IgD-negative memory B cell (primary cell): ENCODE measurements around the gene ABHD12. TPM values are rescaled to one million over a fixed set of nuclear protein-coding genes. Genes with fewer than 3 reads are reported as not detected.

Source experiments
- polyA plus RNA-seq: library from polyadenylated mRNA; unstranded; fragments of 300-500 nt; fragmentation: Illumina TruSeq; gene quantifications from one replicate; pipeline ENCODE4 v1.2.3, GENCODE V29; 2021

Gene ABHD12
- polyA plus RNA-seq, 1 donor from 2014 or later: 20.3 TPM

Other genes with a start within 250 kb of the ABHD12 start
- 26.9 TPM for gene ENTPD6, start 195.1 kb downstream of the ABHD12 start, polyA plus RNA-seq
- 27.6 TPM for gene PYGB, start 142.8 kb downstream of the ABHD12 start, polyA plus RNA-seq
- gene GINS1, start 16.8 kb upstream of the ABHD12 start, polyA plus RNA-seq: 1.2 TPM
- gene NINL, start 194.7 kb upstream of the ABHD12 start, polyA plus RNA-seq: 1.8 TPM
- gene NANP, start 233.2 kb upstream of the ABHD12 start, polyA plus RNA-seq: 0.73 TPM